ENCODE results near the gene GJB5. TPM values are rescaled to one million over a fixed set of nuclear protein-coding genes. Genes with fewer than 3 reads are reported as not detected.
"Not testable (repeated sequence)": the region's sequence is repeated elsewhere in the genome, so short reads cannot be mapped to it uniquely, and the experiment has no call there.

Gene GJB5
- total RNA-seq, 1 experiment from 2014 or later = not detected

- no peak for DNase-seq (ENCODE audit: low read depth)
Observed at GRCh38 chr1:34745666-34746065, 9.2 kb upstream of the GJB5 start.

- DNase-seq (ENCODE audit: low read depth) = no peak
Observed at GRCh38 chr1:34746101-34746500, 8.7 kb upstream of the GJB5 start.

DNA sequence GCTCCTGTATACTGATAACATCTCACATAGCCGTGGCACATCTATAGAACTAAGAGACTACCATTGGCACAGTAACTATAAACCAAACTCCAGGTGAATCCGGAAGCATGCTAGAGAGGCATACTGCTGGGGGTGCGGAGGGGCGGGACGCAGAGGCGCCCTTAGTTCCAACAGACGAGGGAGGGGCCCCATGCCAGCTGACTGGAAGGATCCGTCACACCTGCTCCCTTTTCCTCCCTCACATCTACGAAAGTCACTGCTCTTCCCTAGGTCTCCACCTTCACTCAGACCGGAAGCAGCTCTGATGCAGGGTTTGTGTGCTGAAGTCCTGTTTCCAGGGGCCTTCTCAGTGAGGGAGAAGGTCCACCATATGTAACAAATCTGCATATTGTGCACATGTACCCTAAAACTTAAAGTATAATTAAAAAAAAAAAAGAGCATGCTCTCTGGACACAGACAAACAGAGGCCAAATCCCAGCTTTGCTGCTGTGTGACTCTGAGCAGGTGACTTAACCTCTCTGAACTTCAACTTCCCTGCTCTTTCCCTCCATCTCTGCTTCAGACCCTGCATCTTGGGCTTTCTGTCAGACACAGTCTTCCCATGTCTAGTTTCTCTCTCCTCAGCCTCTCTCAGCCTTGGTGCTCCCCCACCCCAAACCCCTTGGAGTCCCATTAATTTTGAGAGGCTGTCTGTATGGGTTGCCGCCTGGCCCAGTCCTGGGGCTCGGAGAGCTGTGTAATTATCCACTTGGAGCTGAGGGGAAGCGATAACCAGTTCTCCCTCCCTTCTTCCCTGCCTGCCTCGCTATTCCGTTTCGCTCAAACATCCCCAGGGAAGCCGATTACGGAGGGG lies 7.8 kb upstream of the GJB5 start:
- no peak for DNase-seq (ENCODE audit: low read depth)

GRCh38 chr1:34747638-34747941 lies 7.3 kb upstream of the GJB5 start:
- DNase-seq (ENCODE audit: low read depth) = no peak

DNA sequence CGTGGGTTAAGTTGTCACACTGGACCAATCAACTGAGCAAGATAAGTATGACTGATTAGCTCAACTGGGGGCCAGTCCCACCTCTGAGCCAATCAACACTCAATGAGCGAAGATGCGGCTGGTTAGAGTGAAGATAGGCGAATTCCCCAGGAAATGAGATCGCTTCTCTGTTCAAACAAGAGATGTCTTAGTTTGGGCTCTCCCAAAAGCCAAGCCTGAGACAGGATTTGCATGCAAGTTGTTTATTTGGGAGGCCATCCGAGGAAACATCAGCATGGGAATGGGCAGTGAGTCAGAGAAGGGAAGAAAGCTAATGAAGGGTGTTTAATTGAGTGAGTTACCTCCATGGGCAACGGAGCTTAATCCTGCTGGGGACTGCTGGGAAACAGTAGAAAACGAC lies 4.9 kb upstream of the GJB5 start:
- DNase-seq (ENCODE audit: low read depth) = no peak

DNA sequence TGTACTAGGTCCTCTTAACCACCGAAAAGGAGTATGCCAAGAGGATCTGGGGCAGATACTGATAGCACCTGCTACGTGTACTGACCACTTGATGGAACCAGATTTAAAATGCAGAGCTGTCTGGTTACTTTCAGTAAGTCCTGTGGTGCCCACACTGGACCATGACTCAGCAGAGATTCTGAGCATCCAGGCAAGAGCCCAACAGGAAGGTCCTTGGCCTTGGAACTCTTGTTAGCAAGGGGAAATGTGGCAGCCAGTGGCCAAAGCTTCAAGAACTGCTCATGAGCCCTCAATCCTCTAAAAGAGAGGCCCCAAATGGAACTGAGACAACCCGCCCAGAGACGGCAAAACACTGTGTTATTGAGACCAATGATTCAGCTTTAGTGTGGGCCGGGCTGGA lies 4.2 kb upstream of the GJB5 start:
- DNase-seq (ENCODE audit: low read depth) = peak; percentile 18

GRCh38 chr1:34753163-34753562 lies 1.7 kb upstream of the GJB5 start:
- no peak for DNase-seq (ENCODE audit: low read depth)

- no peak for DNase-seq (ENCODE audit: low read depth)
Observed at GRCh38 chr1:34755961-34756360, 1.1 kb downstream of the GJB5 start.

GRCh38 chr1:34757386-34757785 lies 2.5 kb downstream of the GJB5 start:
- DNase-seq (ENCODE audit: low read depth) = no peak

DNA sequence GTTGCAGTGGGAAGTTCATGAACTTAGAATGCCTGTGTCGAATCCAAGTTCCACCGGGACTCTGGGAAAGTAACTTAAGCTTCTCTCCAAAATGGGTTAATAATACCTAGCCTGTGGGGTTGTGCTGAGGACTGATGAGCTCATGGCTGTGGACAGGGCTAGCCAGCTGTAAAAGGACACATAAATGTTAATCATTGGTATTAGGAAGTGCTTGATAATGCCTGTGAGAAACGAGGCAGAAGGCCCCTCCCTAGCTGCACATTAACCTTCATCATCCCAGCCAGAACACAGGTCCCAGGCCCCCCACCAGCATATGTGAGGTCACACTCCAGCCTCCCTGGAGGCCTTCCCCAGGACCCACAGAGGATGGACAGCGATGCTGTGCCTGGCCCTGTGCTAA lies 3.9 kb downstream of the GJB5 start:
- DNase-seq (ENCODE audit: low read depth) = no peak

- no peak for DNase-seq (ENCODE audit: low read depth)
Observed at GRCh38 chr1:34759503-34760357, 4.9 kb downstream of the GJB5 start, which contains the start of gene GJB4. Gene GJB4 (plus strand): TSS chr1:34759740. CDS start chr1:34761255, 1,515 bp downstream.

GRCh38 chr1:34761176-34761761 lies 6.4 kb downstream of the GJB5 start:
- DNase-seq (ENCODE audit: low read depth) = no peak

GRCh38 chr1:34761776-34762307 lies 7.0 kb downstream of the GJB5 start:
- DNase-seq (ENCODE audit: low read depth) = no peak

GRCh38 chr1:34762474-34763141 lies 7.8 kb downstream of the GJB5 start:
- DNase-seq (ENCODE audit: low read depth) = no peak

DNA sequence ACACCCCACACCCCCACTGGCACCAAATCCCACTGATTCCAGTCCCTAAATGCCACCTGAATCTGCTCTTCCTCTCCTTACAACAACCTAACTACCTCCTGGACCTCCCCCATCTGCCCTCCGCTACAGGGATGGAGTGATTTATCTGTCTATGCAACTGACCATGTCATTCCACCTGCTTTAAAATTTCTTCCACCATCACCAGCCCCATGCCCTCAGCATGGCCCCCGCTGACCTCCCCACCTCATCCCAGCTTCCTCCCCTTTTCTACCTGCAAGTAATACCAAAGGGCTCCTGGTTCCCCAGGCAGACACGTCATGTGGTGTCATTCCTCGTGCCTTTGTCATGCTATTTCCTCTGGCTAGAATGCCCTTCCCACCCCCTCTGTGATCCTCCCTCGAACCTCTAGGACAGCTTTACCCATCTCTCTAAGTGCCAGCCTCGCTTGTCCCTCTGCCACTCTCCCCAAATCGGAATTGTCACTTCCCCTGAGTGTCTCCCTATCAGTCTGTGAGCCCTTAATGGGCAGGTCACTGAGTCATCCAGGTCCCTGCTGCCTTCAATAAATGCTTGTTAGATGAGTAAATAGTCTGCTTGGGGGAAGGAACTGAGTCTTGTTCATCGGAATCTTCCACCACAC lies 8.4 kb downstream of the GJB5 start:
- DNase-seq (ENCODE audit: low read depth) = peak; percentile 37

DNA sequence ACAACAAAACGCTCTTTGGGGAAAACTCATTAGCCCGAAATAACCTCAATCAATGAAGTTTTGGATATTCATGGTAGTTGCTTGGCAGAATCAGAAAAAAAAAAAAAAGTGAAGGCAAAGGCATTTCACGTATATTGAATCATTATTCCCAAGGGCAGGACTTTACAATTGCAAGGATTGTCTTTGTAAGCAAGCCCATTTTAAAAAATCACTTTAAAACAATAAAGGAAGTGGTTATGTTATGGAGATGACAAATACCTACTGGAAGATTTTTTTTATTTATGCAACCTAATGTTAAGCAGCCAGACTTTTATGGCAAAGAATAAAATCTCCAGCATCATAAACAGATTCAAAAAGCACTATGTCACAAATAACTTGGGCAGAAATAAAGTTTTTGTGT lies 14.0 kb downstream of the GJB5 start:
- DNase-seq (ENCODE audit: low read depth) = no peak

DNA sequence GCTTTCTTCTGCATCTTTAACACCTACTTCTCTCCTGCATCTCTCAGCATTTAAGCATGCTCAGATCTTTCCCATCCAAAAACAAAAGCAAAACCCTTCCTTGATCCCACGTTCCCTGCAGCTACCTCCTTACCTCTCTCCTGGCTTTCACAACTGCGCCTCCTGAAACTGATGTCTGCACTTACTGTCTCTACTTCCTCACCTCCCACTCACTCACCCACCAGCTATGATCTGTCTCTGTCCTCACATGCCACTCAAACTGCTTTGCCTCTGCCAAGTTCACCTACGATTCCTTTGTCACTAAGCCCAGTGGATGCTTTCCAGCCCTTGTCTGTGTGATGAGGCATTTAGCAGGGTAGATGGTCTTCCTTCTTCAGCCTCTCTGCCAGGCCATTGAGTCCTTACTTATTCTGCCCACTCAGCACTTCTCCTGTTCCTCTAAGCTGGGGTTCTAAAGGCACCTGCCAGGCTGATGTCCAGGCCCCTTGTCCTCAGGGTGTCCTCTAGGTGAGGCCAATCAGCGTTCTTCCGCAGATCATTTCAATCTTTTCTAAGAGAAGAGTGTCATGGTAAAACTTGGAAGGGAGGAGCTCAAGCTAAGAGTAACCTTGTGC lies 16.2 kb downstream of the GJB5 start:
- no peak for DNase-seq (ENCODE audit: low read depth)

- DNase-seq (ENCODE audit: low read depth) = no peak
Observed at GRCh38 chr1:34771573-34772371, 16.9 kb downstream of the GJB5 start.

DNA sequence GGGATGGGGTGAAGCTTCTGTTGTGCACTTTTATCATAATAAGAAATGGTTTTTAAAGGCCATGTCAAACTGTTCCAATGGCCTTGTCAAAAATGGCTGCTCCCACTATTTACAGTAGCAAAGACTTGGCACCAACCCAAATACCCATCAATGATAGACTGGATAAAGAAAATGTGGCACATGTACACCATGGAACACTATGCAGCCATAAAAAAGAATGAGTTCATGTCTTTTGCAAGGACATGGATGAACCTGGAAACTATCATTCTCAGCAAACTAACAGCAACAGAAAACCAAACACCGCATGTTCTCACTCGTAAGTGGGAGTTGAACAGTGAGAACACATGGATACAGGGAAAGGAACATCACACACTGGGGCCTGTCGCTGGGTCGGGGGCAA lies 18.3 kb downstream of the GJB5 start:
- DNase-seq (ENCODE audit: low read depth) = not testable (repeated sequence)

- no peak for DNase-seq (ENCODE audit: low read depth)
Observed at GRCh38 chr1:34774957-34775356, 20.1 kb downstream of the GJB5 start.
